Stimulated activated CD4-positive, alpha-beta T cell treated with anti-CD3 and anti-CD28 coated beads, Interleukin-15, amount 100 ng/mL, for 1 hour (primary cell): Measurements from ENCODE around the gene CSRNP2.
"Not testable (repeated sequence)": the region's sequence is repeated elsewhere in the genome, so short reads cannot be mapped to it uniquely, and the experiment has no call there.

Experiments
- DNase-seq, 2 donors: peaks; one replicate each; pipeline ENCODE4 v3.0.0-alpha.2; 2020; ENCODE audit warnings: low read depth in 1 of 2, low spot score in 1 of 2

Gene CSRNP2, protein sequence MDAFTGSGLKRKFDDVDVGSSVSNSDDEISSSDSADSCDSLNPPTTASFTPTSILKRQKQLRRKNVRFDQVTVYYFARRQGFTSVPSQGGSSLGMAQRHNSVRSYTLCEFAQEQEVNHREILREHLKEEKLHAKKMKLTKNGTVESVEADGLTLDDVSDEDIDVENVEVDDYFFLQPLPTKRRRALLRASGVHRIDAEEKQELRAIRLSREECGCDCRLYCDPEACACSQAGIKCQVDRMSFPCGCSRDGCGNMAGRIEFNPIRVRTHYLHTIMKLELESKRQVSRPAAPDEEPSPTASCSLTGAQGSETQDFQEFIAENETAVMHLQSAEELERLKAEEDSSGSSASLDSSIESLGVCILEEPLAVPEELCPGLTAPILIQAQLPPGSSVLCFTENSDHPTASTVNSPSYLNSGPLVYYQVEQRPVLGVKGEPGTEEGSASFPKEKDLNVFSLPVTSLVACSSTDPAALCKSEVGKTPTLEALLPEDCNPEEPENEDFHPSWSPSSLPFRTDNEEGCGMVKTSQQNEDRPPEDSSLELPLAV

DNA sequence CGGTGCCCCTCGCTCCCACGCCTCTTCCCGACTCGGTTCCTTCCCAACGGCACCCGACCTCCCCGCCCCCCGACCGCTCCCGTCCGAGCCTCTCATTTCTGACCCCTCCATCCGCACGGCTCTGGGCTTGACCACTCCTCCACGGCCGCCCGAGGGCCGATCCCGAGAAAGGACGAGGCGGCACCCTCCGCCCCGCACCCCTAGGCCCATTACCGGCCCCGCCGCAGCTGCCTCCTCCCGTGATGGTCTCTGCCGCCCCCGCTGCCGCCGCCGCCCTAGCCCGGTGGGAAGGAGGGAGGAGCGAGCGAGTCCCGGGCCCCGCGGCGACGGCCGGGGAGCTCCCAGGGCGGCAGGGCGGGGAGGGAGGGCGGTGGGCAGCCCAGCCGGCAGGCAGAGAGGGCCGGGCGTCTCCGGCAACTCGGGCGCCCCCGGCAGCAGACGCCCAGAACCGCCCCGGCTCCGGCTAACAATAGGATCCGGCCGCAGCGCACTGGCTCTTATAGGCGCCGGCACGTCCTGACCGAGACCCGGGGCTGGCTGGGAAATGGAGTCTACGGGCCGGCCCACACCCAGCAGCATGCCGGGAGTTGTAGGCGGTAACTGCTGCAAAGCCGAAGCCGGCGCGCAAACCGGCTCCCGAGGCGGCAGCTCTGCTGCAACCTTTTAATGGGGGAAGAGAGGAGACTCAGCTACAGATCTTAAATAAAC lies at the start of gene CSRNP2:
CSRNP2 (minus strand) TSS at position 471 of the 708 bp plus-strand sequence. CDS start 7,035 bp downstream, outside the sequence.
- DNase-seq: peak; percentile 84 to 92

DNA sequence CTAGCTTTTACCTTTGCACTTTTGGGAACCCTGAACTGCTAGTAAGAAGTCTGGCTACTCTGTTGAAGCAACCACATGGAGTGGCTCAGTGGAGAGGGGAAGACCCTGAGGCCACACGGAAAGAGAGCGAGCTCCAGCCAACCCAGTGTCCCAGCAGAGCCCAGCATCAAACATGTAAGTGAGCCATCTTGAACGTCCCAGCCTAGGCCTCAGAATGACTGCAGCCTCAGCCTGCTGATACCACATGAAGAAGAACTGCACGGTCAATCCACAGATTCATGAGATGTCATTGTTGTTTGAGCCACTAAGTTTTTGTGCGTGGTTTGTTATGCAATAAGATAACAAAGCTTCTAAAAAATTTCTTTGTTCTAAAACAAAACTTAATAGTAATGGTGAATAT lies 49.3 kb upstream of the CSRNP2 start:
- no peak for DNase-seq

DNA sequence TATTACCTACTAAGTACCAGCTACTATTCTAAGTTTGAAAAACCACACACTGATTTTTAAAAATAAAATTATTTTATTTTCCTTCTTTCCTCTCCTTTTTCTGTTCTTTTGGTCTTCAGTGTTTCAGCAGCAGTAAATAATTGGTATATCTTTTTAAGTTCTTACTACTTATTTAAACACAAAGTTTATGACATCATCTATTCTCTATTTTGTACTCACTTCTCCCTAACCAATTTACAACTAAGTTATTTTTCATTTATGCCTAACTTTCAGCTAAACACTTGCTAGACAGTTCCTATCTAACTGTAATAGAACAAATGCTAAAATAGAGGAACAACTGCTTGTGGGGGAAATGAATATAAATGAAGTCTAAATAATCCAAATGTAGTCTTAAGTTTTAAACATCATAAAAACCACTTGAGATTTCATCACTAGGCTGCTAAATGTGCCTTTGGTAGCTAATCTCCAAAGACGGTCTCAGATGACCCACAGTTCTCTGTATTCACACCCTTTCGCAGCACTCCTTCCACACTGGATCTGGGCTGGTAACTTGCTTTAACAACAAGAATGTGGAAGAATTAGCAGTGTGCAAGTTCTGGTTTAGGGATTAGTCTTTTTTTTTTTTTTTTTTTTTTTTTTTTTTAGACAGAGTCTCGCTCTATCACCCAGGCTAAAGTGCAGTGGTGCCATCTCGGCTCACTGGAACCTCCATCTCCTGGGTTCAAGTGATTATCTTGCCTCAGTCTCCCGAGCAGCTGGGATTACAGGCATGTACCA lies 48.5 kb upstream of the CSRNP2 start:
- DNase-seq: no peak

DNA sequence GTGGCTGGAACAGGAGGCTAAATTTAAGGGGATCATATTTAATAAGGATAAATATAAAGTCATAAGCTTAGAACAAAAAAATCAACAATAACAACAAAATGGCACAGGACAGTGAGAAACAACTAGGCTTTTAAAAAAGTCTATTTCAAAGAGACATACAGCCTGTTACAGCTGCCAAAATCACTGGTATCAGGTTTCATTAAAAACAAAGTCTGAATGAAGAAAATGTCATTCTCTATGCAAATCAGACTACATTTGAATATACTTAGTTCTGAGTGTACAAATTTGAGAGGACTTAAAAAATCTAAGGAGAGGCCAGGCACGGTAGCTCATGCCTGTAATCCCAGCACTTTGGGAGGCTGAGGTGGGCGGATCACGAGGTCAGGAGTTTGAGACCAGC lies 45.5 kb upstream of the CSRNP2 start:
- DNase-seq: no peak

DNA sequence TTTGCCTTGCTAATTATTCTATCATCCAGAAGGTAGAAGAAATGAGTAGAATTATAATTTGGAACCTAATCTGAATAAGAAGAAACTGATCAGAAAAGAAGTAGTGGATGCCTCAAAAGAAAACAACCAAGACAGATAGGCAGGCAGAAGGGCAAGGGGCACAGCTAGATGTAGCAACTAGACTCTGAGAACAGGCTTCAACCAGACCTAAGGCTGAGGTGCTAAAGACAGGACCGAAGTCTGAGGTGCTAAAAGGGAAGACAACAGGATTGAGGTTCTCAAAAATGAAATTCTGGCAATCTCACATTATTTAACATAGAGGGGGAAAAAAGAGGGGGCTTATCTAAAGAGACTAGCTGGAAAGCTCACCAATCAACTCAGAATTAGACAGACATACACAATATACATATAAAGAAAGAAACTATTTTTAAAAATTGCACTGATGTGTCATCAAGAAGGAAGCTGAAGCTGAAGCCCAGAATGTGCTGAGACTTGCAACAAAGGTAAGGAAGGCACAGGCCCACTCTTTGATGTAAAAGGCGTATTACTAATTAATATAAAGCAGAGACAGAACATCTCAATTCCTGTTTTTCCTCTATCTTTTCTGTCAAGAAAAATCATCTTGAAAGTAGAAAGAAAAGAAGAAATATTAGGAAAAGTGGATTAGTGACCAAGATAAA lies 43.8 kb upstream of the CSRNP2 start:
- no peak for DNase-seq

DNA sequence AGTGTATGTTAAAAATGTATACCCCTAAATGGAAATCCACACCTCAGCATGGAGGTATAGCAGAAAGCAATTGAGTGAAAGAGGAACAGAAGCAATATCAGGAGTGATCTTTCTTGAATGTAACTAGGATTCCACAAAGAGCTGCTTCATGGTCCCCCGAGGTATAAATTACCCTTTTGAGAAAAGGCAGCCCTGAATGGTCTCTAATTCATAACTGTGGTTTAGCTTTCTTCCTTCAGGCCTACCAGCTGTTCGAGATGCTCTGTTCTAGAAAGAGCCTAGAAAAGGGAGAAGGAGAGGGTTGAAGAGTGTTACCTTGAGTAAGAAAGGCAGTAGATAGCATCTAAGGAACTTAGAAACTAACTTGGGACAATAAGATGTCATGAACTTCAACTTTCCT lies 42.9 kb upstream of the CSRNP2 start:
- no peak for DNase-seq

DNA sequence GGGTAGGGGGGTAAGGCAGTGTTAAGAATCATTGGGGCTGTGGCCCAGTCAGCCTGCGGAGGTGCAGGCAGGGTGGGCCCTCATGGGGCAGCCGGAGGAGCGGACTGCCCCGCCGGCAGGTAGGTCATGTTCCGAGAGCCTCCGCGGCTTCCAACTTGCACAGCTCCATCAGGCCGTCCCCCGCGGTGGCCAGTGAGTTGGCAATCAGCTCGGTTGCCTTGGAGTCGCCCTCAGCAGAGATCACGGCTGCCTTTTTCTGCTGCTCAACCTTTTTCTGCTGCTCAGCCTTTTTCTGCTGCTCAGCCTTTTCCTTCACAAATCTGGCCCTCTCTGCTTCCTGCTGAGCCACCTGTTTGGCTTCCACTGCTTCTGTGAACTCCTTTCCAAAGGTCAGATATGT lies 41.1 kb upstream of the CSRNP2 start:
- no peak for DNase-seq

DNA sequence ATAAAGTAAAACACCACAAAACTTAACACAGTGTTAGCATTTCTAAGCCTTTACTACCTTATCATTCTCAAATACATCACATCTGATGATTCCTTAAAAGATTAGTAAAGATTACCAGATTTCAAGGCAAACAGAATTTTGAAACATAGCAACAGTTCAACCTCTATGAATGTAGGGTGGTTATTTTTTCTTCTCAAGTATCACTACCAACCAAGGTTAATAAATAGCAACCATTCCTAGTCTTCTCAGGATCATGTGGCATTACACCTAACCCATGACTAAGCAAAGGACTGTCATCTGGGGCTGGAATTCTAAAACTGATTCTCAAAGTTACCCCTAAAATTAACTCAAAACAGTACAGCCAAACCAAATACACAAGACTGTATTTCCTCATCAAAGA lies 39.4 kb upstream of the CSRNP2 start:
- no peak for DNase-seq

DNA sequence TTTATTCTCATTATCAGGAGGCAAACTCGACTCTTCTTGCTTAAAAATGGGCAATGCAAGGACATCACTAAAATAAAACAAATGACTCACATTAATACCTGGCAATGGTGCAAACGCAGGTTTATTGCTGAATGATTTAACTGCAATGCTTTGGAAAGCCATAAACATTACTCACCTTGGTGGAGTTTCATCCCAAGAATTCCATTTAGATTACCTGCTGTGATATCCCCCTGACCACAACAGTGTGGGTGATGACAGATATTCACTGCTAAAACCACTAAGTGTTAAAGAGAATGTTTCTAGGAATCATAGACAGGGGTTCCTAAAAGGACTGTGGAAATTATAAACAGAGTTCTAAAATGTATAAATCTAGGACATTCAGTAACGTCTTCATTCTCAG lies 35.3 kb upstream of the CSRNP2 start:
- no peak for DNase-seq

DNA sequence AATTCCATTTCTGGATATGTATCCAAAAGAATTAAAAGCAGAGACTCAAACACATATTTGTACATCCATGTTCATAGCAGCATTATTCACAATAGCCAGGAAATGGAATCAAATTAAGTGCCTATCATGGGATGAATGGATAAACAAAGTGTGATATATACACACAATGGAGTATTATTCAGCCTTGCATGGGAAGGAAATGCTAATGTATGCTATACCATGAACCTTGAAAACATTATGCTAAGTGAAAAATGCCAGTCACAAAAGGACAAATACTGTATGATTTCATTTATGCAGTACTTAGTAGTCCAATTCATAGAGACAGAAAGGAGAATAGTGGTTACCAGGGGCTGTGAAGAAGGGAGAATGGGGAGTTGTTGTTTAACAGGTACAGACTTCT lies 32.1 kb upstream of the CSRNP2 start:
- no peak for DNase-seq

DNA sequence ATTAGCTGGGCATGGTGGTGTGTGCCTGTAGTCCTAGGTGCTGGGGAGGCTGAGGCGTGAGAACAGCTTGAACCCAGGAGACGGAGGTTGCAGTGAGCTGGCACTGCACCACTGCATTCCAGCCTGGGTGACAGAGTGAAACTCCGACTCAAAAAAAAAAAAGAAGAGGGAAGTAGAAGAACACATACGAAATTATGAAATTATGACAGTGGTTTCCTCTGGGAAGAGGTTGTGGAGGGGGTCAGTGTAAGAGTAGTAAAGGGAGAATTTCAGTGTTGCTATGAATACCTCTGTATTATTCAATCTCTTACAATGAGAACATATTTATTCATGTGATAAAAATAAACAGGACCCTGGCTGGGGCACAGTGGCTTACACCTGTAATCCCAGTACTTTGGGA lies 24.7 kb upstream of the CSRNP2 start:
- no peak for DNase-seq

DNA sequence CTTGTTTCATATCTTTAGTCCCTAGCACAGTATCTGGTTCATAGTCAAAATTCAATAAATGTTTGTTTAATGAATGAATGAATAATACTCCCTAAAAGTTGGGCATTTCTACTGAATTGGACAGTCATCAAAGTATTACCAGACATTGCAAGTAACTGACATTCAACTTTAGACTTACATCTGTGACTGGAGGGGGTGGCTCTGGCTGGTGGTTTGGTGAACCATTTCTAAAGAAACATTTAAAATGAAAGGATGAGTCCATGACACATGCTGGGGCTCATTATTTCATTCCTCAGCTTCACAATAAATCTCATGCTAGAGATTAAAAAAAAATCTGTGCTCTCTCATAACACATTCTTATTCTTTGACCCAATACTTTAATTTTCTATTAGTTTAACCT lies 20.6 kb upstream of the CSRNP2 start:
- no peak for DNase-seq

DNA sequence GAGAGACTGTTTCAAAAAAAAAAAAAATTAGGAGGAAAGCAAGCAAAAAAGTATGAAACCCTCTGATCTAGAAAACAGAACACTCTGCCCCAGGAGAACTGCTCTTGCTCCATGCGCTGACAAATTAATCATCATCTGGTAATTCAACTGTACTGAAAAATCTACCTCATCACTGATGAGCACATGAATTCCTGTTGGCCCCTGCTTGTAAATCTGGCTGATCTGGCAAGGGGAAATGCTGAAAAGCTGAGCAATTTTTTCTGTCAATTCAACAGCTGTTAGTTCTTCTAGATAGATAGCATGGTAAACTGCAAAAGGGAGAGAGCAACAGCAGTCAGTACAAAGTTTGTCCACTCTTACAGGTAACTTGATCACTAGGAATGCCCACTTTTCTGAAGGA lies 15.2 kb upstream of the CSRNP2 start:
- DNase-seq: no peak

DNA sequence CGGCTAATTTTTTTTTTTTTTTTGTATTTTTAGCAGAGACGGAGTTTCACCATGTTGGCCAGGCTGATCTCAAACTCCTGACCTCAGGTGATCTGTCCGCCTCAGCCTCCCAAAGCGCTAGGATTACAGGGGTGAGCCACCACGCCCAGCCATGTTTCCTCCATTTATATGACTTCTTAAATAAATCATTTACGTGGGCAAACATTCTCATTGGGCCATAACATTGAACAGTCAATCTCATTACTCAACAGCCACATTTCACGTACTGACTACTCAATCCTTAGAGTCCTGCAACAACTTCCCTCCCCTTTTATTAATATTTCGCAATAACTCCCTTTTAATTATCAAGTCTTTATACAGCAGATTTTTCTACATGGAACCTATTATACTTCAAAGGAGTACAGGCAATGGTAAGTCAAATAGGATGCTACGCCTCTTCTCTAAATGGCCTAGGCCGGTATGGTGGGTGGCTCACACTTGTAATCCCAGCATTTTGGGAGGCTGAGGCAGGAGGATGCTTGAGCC lies 7.4 kb upstream of the CSRNP2 start:
- DNase-seq: no peak

DNA sequence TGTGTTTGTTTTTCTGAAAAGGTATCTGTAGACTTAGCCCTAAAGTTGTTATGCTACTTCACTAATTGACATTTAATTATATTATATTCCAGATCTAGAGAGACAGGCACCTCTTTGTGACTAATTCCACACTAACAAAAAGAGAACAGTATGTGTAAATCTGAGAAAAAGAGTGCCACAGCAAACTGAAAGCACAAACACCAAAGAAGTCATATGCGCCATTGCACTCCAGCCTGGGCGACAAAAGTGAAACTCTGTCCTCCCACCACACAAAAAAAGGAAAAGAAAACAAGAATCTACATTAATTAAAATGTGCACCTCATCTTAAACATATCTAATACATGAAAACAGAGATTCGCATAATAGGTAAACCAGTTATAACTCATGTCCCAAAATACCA lies 4.4 kb upstream of the CSRNP2 start:
- no peak for DNase-seq

DNA sequence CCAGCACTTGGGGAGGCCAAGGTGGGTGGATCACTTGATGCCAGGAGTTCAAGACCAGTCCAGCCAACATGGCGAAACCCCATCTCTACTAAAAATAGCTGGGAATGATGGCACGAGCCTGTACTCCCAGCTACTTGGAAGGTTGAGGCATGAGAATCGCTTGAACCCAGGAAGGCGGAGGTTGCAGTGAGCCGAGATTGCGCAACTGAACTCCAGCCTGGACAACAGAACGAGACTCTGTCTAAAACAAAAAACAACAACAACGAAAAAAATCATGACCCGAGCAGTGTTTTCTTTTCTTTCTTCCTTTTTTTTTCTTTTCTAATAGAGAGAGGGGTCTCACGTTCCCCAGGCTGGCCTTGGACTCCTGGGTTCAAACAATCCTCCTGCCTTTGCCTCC lies 3.5 kb upstream of the CSRNP2 start:
- no peak for DNase-seq

DNA sequence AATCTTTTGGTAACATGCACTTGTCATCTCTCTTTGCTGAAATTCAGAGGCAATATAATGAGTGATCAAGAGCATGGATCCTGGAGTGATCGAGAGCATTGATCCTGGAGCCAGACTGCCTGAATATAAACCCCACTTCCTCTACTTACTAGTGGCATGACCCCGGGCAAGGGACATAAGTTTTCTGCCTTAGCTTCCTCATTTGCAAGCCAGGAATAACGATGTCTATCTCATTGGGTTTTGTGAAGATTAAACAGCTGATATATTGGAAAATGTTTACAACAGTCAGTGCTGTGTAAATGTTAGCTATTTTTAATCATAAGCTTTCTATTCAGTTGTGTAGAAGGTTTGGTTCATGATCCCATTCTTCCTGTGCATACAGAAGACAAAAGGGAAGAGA lies 2.4 kb upstream of the CSRNP2 start:
- no peak for DNase-seq

DNA sequence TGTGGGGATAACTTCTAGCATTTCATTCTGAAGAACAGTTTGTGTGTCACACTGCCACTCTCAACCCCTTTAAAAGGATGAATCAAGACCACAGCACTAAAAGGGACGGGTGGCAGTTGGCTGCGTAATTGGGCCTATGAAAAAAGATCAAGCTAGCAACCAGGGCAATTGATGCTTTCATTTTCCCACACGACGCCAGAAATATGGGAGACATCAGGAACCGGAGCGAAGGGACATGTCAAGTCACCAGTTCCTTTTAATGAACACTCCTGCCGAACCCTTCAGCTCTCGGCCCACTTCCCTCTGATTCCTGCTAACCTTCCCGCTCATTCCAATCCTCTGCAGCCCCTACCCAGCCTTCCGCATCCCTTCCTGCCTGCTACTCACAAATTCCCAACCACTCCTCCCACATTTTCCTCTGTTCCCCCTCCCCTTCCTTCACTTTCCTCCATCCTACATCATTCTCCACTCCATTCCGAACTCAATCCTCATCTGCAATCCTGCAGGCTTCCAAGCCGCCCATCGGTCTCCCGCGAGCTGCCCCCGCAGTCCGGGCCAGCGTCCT lies 753 bp downstream of the CSRNP2 start:
- DNase-seq: no peak

DNA sequence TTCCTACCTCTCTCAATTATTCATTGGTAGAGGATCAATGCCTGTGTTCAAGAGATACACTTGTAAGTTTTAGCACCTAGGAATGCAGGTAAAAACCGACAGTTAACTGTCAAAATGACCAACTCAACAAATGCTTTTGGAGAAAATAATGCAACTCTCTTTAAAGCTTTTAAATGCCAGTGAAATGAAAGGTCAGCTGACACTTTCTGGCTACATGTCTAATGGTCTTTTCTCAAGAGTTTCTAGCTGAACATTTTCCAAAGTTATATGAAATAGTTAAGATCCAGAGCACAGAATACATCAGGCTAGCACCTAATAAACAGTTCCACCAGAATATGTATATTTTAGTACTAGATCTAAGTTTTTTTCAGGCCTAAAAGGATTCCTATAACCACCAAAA lies 2.0 kb downstream of the CSRNP2 start:
- no peak for DNase-seq

DNA sequence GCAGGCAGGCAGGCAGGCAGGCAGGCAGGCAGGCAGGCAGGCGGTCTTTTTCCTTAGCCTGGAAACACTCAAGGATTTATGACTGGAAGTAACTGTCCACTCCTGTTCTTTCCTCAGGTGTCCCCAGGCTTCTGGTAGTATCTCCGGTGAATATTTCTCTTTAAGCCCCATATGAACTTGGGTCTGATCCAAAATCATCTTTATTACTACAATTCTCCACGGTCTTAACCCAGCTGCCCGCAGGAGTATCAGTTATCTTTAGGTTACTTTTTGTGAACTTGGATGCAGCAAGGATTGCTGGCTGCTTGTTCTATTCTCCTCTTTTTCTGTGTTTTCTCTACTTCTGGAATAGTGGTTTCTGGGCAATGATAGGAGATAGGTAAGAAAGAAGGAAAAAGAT lies 3.3 kb downstream of the CSRNP2 start:
- DNase-seq: no peak

DNA sequence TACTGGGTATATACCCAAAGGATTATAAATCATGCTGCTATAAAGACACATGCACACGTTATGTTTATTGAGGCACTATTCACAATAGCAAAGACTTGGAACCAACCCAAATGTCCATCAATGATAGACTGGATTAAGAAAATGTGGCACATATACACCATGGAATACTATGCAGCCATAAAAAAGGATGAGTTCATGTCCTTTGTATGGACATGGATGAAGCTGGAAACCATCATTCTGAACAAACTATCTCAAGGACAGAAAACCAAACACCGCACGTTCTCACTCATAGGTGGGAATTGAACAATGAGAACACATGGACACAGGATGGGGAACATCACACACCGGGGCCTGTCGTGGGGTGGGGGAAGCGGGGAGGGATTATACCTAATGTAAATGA lies 4.5 kb downstream of the CSRNP2 start:
- DNase-seq: not testable (repeated sequence)
